Mesenchymal stem cell (in vitro differentiated cells and primary cell): Measurements from ENCODE around the gene PODNL1.

Experiments used
- DNase-seq: peaks from one replicate; pipeline ENCODE4 v3.0.0-alpha.2; 2013
- H2AFZ ChIP-seq: one replicate; pipeline ENCODE4 v1.6.1; 2013; ENCODE audit warnings: low read depth, mild to moderate bottlenecking, control low read depth, inconsistent platforms, low read length, moderate library complexity
- H2AK5ac ChIP-seq: 2 replicates; pipeline ENCODE4 v1.6.1; 2013; ENCODE audit warnings: low read length, moderate library complexity, mild to moderate bottlenecking, inconsistent platforms; ENCODE audit not compliant: severe bottlenecking
- H2BK120ac ChIP-seq: one replicate; pipeline ENCODE4 v1.6.1; 2013; ENCODE audit warnings: low read depth, mild to moderate bottlenecking, inconsistent platforms, low read length, moderate library complexity
- H2BK12ac ChIP-seq, 2 experiments: one replicate each; pipeline ENCODE4 v1.6.1; 2013; ENCODE audit warnings: inconsistent platforms in 2 of 2, low read length in 2 of 2, mild to moderate bottlenecking in 2 of 2, moderate library complexity in 2 of 2, control low read depth in 1 of 2
- H2BK15ac ChIP-seq: one replicate; pipeline ENCODE4 v1.6.1; 2013; ENCODE audit warnings: mild to moderate bottlenecking, low read depth, inconsistent platforms; ENCODE audit not compliant: poor library complexity, severe bottlenecking
- H2BK5ac ChIP-seq: 2 replicates; pipeline ENCODE4 v1.6.1; 2013; ENCODE audit warnings: low read depth, mild to moderate bottlenecking, low read length, control low read depth, inconsistent platforms; ENCODE audit not compliant: poor library complexity, severe bottlenecking
- H3K14ac ChIP-seq, 2 experiments: one replicate each; pipeline ENCODE4 v1.6.1; 2013; ENCODE audit warnings: inconsistent platforms in 2 of 2, low read length in 2 of 2, control low read depth in 1 of 2, mild to moderate bottlenecking in 1 of 2, moderate library complexity in 1 of 2
- H3K18ac ChIP-seq, 2 experiments: one replicate each; pipeline ENCODE4 v1.6.1; 2013; ENCODE audit warnings: inconsistent platforms in 2 of 2, low read length in 2 of 2, control low read depth in 1 of 2, low read depth in 1 of 2, mild to moderate bottlenecking in 1 of 2
- H3K23ac ChIP-seq, 2 experiments: one replicate each; pipeline ENCODE4 v1.6.1; 2013; ENCODE audit warnings: inconsistent platforms in 2 of 2, low read length in 2 of 2, mild to moderate bottlenecking in 2 of 2, moderate library complexity in 2 of 2, control low read depth in 1 of 2
- H3K27ac ChIP-seq: 2 replicates; pipeline ENCODE4 v1.5.1; 2013; ENCODE audit warnings: mild to moderate bottlenecking, moderate library complexity, low read length, control low read depth, inconsistent platforms; ENCODE audit not compliant: poor library complexity, severe bottlenecking
- H3K27me3 ChIP-seq, 2 experiments: 2 replicates each; pipeline versions ENCODE4 v1.6.1 to v1.7.0; 2013; ENCODE audit warnings: low read length in 2 of 2, mild to moderate bottlenecking in 2 of 2, moderate library complexity in 2 of 2, control low read depth in 1 of 2, inconsistent platforms in 1 of 2; ENCODE audit not compliant: control insufficient read depth in 1 of 2, insufficient read depth in 1 of 2
- H3K36me3 ChIP-seq, 2 experiments: 2 replicates each; pipeline versions ENCODE4 v1.6.1 to v1.7.0; 2013; ENCODE audit warnings: low read length in 2 of 2, control low read depth in 1 of 2, inconsistent platforms in 1 of 2, low read depth in 1 of 2, mild to moderate bottlenecking in 1 of 2; ENCODE audit not compliant: insufficient read depth in 2 of 2, control insufficient read depth in 1 of 2
- H3K4ac ChIP-seq, 2 experiments: one replicate each; pipeline ENCODE4 v1.6.1; 2013; ENCODE audit warnings: inconsistent platforms in 2 of 2, low read length in 2 of 2, mild to moderate bottlenecking in 2 of 2, moderate library complexity in 2 of 2, control low read depth in 1 of 2, low read depth in 1 of 2
- H3K4me1 ChIP-seq: 2 replicates; pipeline ENCODE4 v1.6.1; 2013; ENCODE audit warnings: low read depth, low read length, control low read depth; ENCODE audit not compliant: control insufficient read depth, insufficient read depth
- H3K4me2 ChIP-seq: 2 replicates; pipeline ENCODE4 v1.6.1; 2013; ENCODE audit warnings: low read length, mild to moderate bottlenecking, inconsistent platforms; ENCODE audit not compliant: poor library complexity, severe bottlenecking
- H3K4me3 ChIP-seq, 2 experiments: 2 replicates each; pipeline versions ENCODE4 v1.5.1 to v1.7.0; 2013; ENCODE audit warnings: low read length in 2 of 2, mild to moderate bottlenecking in 2 of 2, control low read depth in 1 of 2, low read depth in 1 of 2; ENCODE audit not compliant: insufficient read depth in 1 of 2
- H3K79me1 ChIP-seq: replicated peaks from 2 replicates; pipeline ENCODE4 v1.6.1; 2013; ENCODE audit warnings: mild to moderate bottlenecking, control low read depth, low read length, inconsistent platforms; ENCODE audit not compliant: poor library complexity, severe bottlenecking
- H3K9ac ChIP-seq: 2 replicates; pipeline ENCODE4 v1.7.0; 2013; ENCODE audit warnings: mild to moderate bottlenecking, low read length, moderate library complexity
- H3K9me3 ChIP-seq: 2 replicates; pipeline ENCODE4 v1.7.0; 2013; ENCODE audit warnings: mild to moderate bottlenecking, low read length; ENCODE audit not compliant: control insufficient read depth
- H4K8ac ChIP-seq: one replicate; pipeline ENCODE4 v1.6.1; 2013; ENCODE audit warnings: inconsistent platforms, mild to moderate bottlenecking, low read length, moderate library complexity
- H4K91ac ChIP-seq: one replicate; pipeline ENCODE4 v1.6.1; 2013; ENCODE audit warnings: mild to moderate bottlenecking, low read length, inconsistent platforms
- whole genome bisulfite sequencing: methylation state at CpG from one replicate; pipeline ENCODE4 v1.1.7; 2013; ENCODE audit warnings: mixed read lengths; 5-methylcytosine and 5-hydroxymethylcytosine counted together

Gene PODNL1

GRCh38 chr19:13959962-13960862 lies 22.0 kb upstream of the PODNL1 start:
- no peak overlapping the region for H3K4ac ChIP-seq
- no peak overlapping the region for H3K27ac ChIP-seq
- no peak overlapping the region for H4K91ac ChIP-seq
- no peaks in the 10 kb centered on the region for H3K9me3 ChIP-seq
- H3K4me2 ChIP-seq, result no peak overlapping the region
- H2BK5ac ChIP-seq, result no peak overlapping the region
- no peak overlapping the region for H3K18ac ChIP-seq
- H2BK12ac ChIP-seq, result no peak overlapping the region
- no peak overlapping the region for H2BK15ac ChIP-seq
- 93% methylated on average over 27 of the region's 27 CpGs for WGBS
- H3K27me3 ChIP-seq, result no peaks in the 10 kb centered on the region
- peaks cover 57 to 86% of the 10 kb centered on the region in 2 experiments for H3K36me3 ChIP-seq
- peaks cover 33% of the 10 kb centered on the region for H3K79me1 ChIP-seq
- no peak overlapping the region for H3K4me3 ChIP-seq
- DNase-seq, result no peak
- no peak overlapping the region for H3K14ac ChIP-seq
- H2AFZ ChIP-seq, result no peak overlapping the region
- H2BK120ac ChIP-seq, result no peak overlapping the region
- H2AK5ac ChIP-seq, result no peak overlapping the region
- H3K4me1 ChIP-seq, result peaks cover 27% of the 10 kb centered on the region
- H4K8ac ChIP-seq, result no peak overlapping the region
- no peak overlapping the region for H3K9ac ChIP-seq
- no peak overlapping the region for H3K23ac ChIP-seq

- Histone ChIP-seq H2AK5ac (no peak overlapping the region), H3K36me3 (peaks cover 56 to 88% of the 10 kb centered on the region in 2 experiments), H3K4me3 (no peak overlapping the region), H2BK15ac (no peak overlapping the region), H4K91ac (no peak overlapping the region), H2BK120ac (no peak overlapping the region), H4K8ac (no peak overlapping the region), H3K18ac (no peak overlapping the region), H3K27me3 (no peaks in the 10 kb centered on the region), H2BK5ac (no peak overlapping the region), H3K9ac (no peak overlapping the region), H3K79me1 (peaks cover 35% of the 10 kb centered on the region), H3K23ac (no peak overlapping the region), H3K4me2 (no peak overlapping the region), H2BK12ac (no peak overlapping the region), H2AFZ (no peak overlapping the region), H3K27ac (no peak overlapping the region), H3K14ac (no peak overlapping the region), H3K4ac (no peak overlapping the region), H3K4me1 (peaks cover 26% of the 10 kb centered on the region), H3K9me3 (no peaks in the 10 kb centered on the region)
- WGBS, result 94% methylated on average over 41 of the region's 41 CpGs
- DNase-seq, result no peak
These were observed 21.1 kb upstream of the PODNL1 start for GRCh38 chr19:13959141-13959961.

GRCh38 chr19:13958043-13958442 lies 19.8 kb upstream of the PODNL1 start:
- Histone ChIP-seq H3K14ac (no peak overlapping the region), H3K9ac (no peak overlapping the region), H3K4ac (no peak overlapping the region), H2BK12ac (no peak overlapping the region), H2AFZ (no peak overlapping the region), H3K9me3 (no peaks in the 10 kb centered on the region), H2BK120ac (no peak overlapping the region), H3K23ac (no peak overlapping the region), H3K27ac (no peak overlapping the region), H2AK5ac (no peak overlapping the region), H3K4me1 (peaks cover 30% of the 10 kb centered on the region), H3K36me3 (peaks cover 56 to 85% of the 10 kb centered on the region in 2 experiments), H3K18ac (no peak overlapping the region), H3K4me2 (no peak overlapping the region), H3K4me3 (no peak overlapping the region), H3K79me1 (peaks cover 43% of the 10 kb centered on the region), H2BK15ac (no peak overlapping the region), H3K27me3 (no peaks in the 10 kb centered on the region), H2BK5ac (no peak overlapping the region), H4K8ac (no peak overlapping the region), H4K91ac (no peak overlapping the region)
- 95% methylated on average over 12 of the region's 12 CpGs for WGBS
- DNase-seq, result no peak

- Histone ChIP-seq H3K4me1 (peaks cover 23% of the 10 kb centered on the region), H3K14ac (no peak overlapping the region), H3K27ac (no peak overlapping the region), H3K18ac (no peak overlapping the region), H3K27me3 (no peaks in the 10 kb centered on the region), H2BK12ac (no peak overlapping the region), H3K36me3 (peaks cover 56 to 78% of the 10 kb centered on the region in 2 experiments), H3K9ac (no peak overlapping the region), H3K4ac (no peak overlapping the region), H3K4me3 (no peak overlapping the region), H2BK5ac (no peak overlapping the region), H4K8ac (no peak overlapping the region), H3K79me1 (peaks cover 45% of the 10 kb centered on the region), H2BK15ac (no peak overlapping the region), H2AK5ac (no peak overlapping the region), H3K23ac (no peak overlapping the region), H2BK120ac (no peak overlapping the region), H4K91ac (no peak overlapping the region), H2AFZ (no peak overlapping the region), H3K9me3 (no peaks in the 10 kb centered on the region), H3K4me2 (no peak overlapping the region)
- DNase-seq, result no peak
- WGBS, result 94% methylated on average over 8 of the region's 8 CpGs
These were observed 18.8 kb upstream of the PODNL1 start for GRCh38 chr19:13957051-13957450.
